T-cell (primary cell): ENCODE data around the gene SKIL. TPM values are rescaled to one million over a fixed set of nuclear protein-coding genes. Genes with fewer than 3 reads are reported as not detected.

Source experiments
- ATAC-seq, 4 experiments: fragments of 200-7000 bp in 3 of 4; fragments of 150-1000 bp in 1 of 4; cut with Tn5 transposase; replicated peaks in 1 of 4; 1 replicate in 3 of 4; 2 replicates in 1 of 4; pipeline ENCODE4 v1.10.0; 2021; ENCODE audit warnings: moderate library complexity in 3 of 4, mild to moderate bottlenecking in 2 of 4, moderate number of reproducible peaks in 1 of 4
- CTCF ChIA-PET, 2 donors: fragments of 300-600 bp; sonication (Branson Sonifier 250); formaldehyde crosslinking; loops; one replicate each; lab custom pipeline; 2022; ENCODE audit warnings: antibody characterized with exemption in 2 of 2; lab: Charles Lee
- POLR2A ChIA-PET, 2 donors: fragments of 300-600 bp; sonication (Branson Sonifier 250); formaldehyde crosslinking; loops; one replicate each; lab custom pipeline; 2022; ENCODE audit warnings: antibody characterized with exemption in 2 of 2; lab: Charles Lee
- DNase-seq, 35 experiments: peaks; one replicate each; pipeline versions ENCODE4 v3.0.0 to v3.0.0-alpha.2; 2013 to 2023
- H3K27ac ChIP-seq: one replicate; pipeline ENCODE4 v1.5.1; 2013; ENCODE audit warnings: low read length
- H3K27me3 ChIP-seq, 2 experiments: replicated peaks in 1 of 2; 1 replicate in 1 of 2; 2 replicates in 1 of 2; pipeline versions ENCODE4 v1.6.1 to v1.7.0; 2013; ENCODE audit warnings: low read length in 1 of 2, mixed read lengths in 1 of 2; ENCODE audit not compliant: control insufficient read depth in 2 of 2, insufficient read depth in 2 of 2; ENCODE audit errors: extremely low read depth in 1 of 2
- H3K36me3 ChIP-seq, 2 donors: 1 replicate in 1 of 2; 2 replicates in 1 of 2; pipeline versions ENCODE4 v1.6.1 to v1.7.0; 2013; ENCODE audit warnings: low read length in 1 of 2; ENCODE audit not compliant: control insufficient read depth in 2 of 2, insufficient read depth in 1 of 2; ENCODE audit errors: extremely low read depth in 1 of 2
- H3K4me1 ChIP-seq, 2 experiments: 1 replicate in 1 of 2; 2 replicates in 1 of 2; pipeline versions ENCODE4 v1.6.1 to v1.7.0; 2013; ENCODE audit warnings: low read length in 2 of 2, mixed read lengths in 1 of 2; ENCODE audit not compliant: insufficient read depth in 2 of 2, control insufficient read depth in 1 of 2; ENCODE audit errors: extremely low read depth in 1 of 2
- H3K4me3 ChIP-seq, 2 donors: 1 replicate in 1 of 2; 2 replicates in 1 of 2; pipeline versions ENCODE4 v1.5.1 to v1.7.0; 2013; ENCODE audit warnings: mild to moderate bottlenecking in 2 of 2, low read length in 1 of 2, moderate library complexity in 1 of 2; ENCODE audit not compliant: control insufficient read depth in 1 of 2; ENCODE audit errors: extremely low read depth in 1 of 2
- H3K9me3 ChIP-seq: 2 replicates; pipeline ENCODE4 v1.7.0; 2013
- H3K27ac Mint-ChIP-seq, 2 donors: one replicate each; pipeline ENCODE4 v1.8.0; 2020 to 2021; ENCODE audit warnings: mild to moderate bottlenecking in 2 of 2, mixed read lengths in 2 of 2
- H3K27me3 Mint-ChIP-seq, 2 donors: one replicate each; pipeline ENCODE4 v1.8.0; 2021 to 2022; ENCODE audit warnings: mixed read lengths in 2 of 2
- H3K36me3 Mint-ChIP-seq: one replicate; pipeline ENCODE4 v1.8.0; 2021; ENCODE audit warnings: mixed read lengths
- H3K4me1 Mint-ChIP-seq, 3 donors: one replicate each; pipeline ENCODE4 v1.8.0; 2020 to 2022; ENCODE audit warnings: mixed read lengths in 3 of 3, mild to moderate bottlenecking in 1 of 3
- H3K4me3 Mint-ChIP-seq, 3 donors: one replicate each; pipeline ENCODE4 v1.8.0; 2020 to 2022; ENCODE audit warnings: mild to moderate bottlenecking in 3 of 3, mixed read lengths in 3 of 3, moderate library complexity in 3 of 3
- H3K9me3 Mint-ChIP-seq, 3 donors: one replicate each; pipeline ENCODE4 v1.8.0; 2020 to 2022; ENCODE audit warnings: mixed read lengths in 3 of 3
- WGBS: methylation state at CpG from one replicate; pipeline ENCODE4 v1.1.5; 2013; ENCODE audit warnings: missing lambda C conversion rate; ENCODE audit not compliant: insufficient coverage; 5-methylcytosine and 5-hydroxymethylcytosine counted together
- total RNA-seq, 35 experiments: library from RNA in 6 of 35; stranded (reverse) in 6 of 35; fragments of 120-200 nt in 1 of 35; gene quantifications; one replicate each; pipeline versions ENCODE4 v1.2.1 to v1.2.4 and lab custom pipeline; 2013 to 2026

The SKIL gene
- total RNA-seq, 5 donors from 2014 or later (not counting 1 experiment from before 2014, with no cell fraction given): 69.1 to 97.7 (median 78.5) TPM

DNA sequence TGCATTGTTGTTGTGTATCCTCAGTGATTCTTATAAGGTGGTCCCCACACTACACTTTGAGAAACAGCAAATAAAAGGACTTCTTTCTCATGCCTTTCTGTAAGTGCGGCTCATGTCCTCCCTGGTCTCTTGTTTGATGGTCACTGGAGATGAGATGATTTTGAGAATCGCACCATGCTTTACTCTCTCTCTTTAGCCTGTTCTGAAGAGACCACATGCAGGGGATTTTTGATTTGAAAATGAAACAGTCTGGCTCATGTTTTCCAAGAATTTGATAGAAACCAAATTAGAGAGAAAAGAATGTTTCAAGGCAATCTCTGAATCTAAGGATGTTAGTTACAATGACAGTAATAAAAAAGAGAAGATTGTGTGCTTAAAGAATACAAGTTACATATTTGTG lies 79.2 kb downstream of the SKIL start:
- Mint-ChIP-seq H3K27ac (no peak overlapping the region), H3K27me3 (peaks cover 9 to 21% of the 10 kb centered on the region in 2 donors), H3K36me3 (no peaks in the 10 kb centered on the region), H3K4me1 (no peaks in the 10 kb centered on the region), H3K4me3 (no peak overlapping the region), H3K9me3 (no peaks in the 10 kb centered on the region)
- no CpG with 5 or more reads among the region's 2 CpGs for WGBS
- Histone ChIP-seq H3K36me3 (no peaks in the 10 kb centered on the region), H3K4me1 (no peaks in the 10 kb centered on the region), H3K27me3 (peaks cover 0 to 8% of the 10 kb centered on the region in 2 experiments), H3K9me3 (no peaks in the 10 kb centered on the region), H3K4me3 (no peak overlapping the region), H3K27ac (no peak overlapping the region)
- DNase-seq: no peak
- no peak for ATAC-seq
- POLR2A ChIA-PET: no interaction called here
- CTCF ChIA-PET: no interaction called here

DNA sequence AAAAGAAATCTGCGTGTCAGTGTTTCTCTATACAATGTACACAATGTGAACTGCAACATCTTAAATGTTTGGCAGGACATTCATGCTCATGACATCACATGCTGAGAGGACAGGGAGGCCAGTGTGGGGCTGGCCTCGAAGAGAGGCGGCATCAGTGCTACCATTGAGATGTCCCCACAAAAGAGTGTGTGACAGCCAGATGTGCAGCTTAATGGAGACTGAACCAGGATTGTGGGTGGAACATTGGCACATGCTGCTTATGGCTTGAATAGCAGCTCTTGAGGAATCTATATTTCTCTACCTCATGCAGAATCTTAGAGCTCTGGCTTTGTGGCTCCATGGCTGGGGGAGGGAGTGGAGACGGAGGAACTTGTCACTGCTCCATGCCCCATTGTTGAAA lies 79.7 kb downstream of the SKIL start:
- ChIA-PET POLR2A (no interaction called here), CTCF (interaction anchor here in 1 of 2 donors (0.8 kb wide), 1 partner anchor 23 kb away, joined by 3 read pairs; no protein-coding TSS in a partner anchor)
- H3K9me3 ChIP-seq: no peaks in the 10 kb centered on the region
- Mint-ChIP-seq H3K27ac (no peak overlapping the region), H3K9me3 (no peaks in the 10 kb centered on the region), H3K4me1 (no peaks in the 10 kb centered on the region), H3K4me3 (no peak overlapping the region), H3K36me3 (no peaks in the 10 kb centered on the region), H3K27me3 (peaks cover 9 to 24% of the 10 kb centered on the region in 2 donors)
- DNase-seq (no peak), ATAC-seq (no peak)
- H3K27ac ChIP-seq: no peak overlapping the region
- no peaks in the 10 kb centered on the region for H3K4me1 ChIP-seq
- H3K4me3 ChIP-seq: no peak overlapping the region
- peaks cover 0 to 12% of the 10 kb centered on the region in 2 experiments for H3K27me3 ChIP-seq
- H3K36me3 ChIP-seq: no peaks in the 10 kb centered on the region
- 100% methylated on average over 1 of the region's 4 CpGs for WGBS

DNA sequence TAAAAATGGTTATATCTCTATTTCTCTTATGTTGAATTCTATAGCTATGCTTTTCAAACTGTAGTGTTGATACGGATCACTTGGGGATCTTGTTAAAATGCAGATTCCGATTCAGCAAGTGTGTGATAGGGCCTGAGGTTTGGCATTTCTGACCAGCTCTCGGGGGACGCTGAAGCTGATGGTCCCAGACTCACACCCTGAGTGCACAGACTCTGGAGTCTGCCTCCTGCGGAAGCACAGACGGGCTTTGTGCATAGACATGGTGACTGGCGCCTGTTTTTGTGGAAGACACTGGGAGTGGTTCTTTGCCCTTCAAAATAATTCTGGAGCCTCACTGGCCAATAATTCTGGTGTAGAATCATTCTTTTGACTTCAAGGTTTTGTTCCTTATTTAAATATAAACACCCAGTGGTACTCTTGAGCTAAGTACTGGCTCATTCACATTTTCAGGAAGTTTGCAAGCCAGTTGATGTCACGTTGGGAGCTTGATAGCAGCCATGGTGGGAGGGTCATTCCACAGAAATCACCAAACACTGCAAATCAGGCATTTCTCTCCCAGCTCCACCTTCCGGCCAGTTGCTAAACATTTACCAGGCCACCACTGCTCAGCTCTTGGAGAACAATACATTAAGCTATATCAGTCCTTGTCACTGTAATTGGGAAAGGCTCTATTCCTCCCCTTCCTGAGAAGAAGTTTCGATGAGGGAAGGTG lies 80.3 kb downstream of the SKIL start:
- no peaks in the 10 kb centered on the region for H3K9me3 ChIP-seq
- H3K4me1 ChIP-seq: no peaks in the 10 kb centered on the region
- CTCF ChIA-PET: interaction anchor here (0.6 to 0.8 kb wide), 2 partner anchors 24 to 249 kb away, joined by 3 read pairs; no protein-coding TSS in a partner anchor
- no peak overlapping the region for H3K4me3 Mint-ChIP-seq
- ATAC-seq (no peak), DNase-seq (no peak)
- H3K27me3 Mint-ChIP-seq: peaks cover 12 to 27% of the 10 kb centered on the region in 2 donors
- H3K27me3 ChIP-seq: peaks cover 0 to 8% of the 10 kb centered on the region in 2 experiments
- no peaks in the 10 kb centered on the region for H3K36me3 Mint-ChIP-seq
- POLR2A ChIA-PET: no interaction called here
- 83% methylated on average over 7 of the region's 10 CpGs for WGBS
- no peak overlapping the region for H3K27ac Mint-ChIP-seq
- H3K27ac ChIP-seq: no peak overlapping the region
- no peak overlapping the region for H3K4me3 ChIP-seq
- H3K9me3 Mint-ChIP-seq: no peaks in the 10 kb centered on the region
- H3K4me1 Mint-ChIP-seq: no peaks in the 10 kb centered on the region
- H3K36me3 ChIP-seq: no peaks in the 10 kb centered on the region

DNA sequence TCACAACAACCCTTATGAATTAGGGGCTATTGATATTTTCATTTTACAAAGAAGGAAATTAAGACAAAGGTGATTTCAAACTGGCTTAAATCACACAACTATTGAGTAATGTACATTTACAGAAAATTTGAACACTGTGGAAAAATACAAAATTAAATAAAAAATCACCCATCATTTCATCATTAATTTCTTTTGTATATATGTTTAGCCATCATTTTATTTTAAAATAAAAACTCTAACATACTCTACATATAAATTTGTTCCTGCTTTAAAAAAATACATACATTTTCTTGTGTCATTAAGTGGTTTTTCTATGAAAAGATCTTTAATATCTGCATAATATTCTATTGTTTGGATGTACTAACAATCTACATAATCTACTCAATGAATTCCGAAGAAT lies 81.3 kb downstream of the SKIL start:
- Mint-ChIP-seq H3K9me3 (no peaks in the 10 kb centered on the region), H3K4me3 (no peak overlapping the region), H3K36me3 (no peaks in the 10 kb centered on the region), H3K27ac (no peak overlapping the region), H3K4me1 (no peaks in the 10 kb centered on the region), H3K27me3 (peaks cover 12 to 27% of the 10 kb centered on the region in 2 donors)
- no CpG with 5 or more reads among the region's 1 CpG for WGBS
- Histone ChIP-seq H3K4me3 (no peak overlapping the region), H3K27ac (no peak overlapping the region), H3K27me3 (peaks cover 0 to 5% of the 10 kb centered on the region in 2 experiments), H3K36me3 (no peaks in the 10 kb centered on the region), H3K9me3 (no peaks in the 10 kb centered on the region), H3K4me1 (no peaks in the 10 kb centered on the region)
- no peak for DNase-seq
- CTCF ChIA-PET: interaction anchor here in 1 of 2 donors (0.6 kb wide), 1 partner anchor 250 kb away, joined by 3 read pairs; no protein-coding TSS in a partner anchor
- POLR2A ChIA-PET: no interaction called here
- no peak for ATAC-seq

DNA sequence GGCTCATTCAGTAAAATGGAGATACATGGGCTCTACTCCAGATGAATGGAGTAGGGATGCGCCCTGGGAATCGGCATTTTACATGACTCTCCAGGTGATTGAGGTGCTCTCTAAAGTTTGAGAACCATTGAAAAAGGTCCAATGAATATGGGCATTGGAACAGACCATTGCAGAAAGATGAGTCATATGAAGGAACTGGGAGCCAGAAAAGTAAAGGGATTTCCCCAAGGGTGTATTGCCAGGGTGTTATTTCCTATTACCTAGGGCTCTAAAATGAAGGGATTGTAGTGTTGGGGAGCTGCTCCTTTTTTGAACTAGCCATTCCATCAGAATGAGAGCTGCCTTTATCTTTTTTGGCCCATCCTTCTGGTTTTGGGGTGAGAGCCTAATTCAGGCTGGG lies 82.8 kb downstream of the SKIL start:
- H3K4me3 ChIP-seq: no peak overlapping the region
- Mint-ChIP-seq H3K27me3 (peaks cover 12 to 29% of the 10 kb centered on the region in 2 donors), H3K4me1 (no peaks in the 10 kb centered on the region), H3K27ac (no peak overlapping the region), H3K36me3 (no peaks in the 10 kb centered on the region), H3K9me3 (no peaks in the 10 kb centered on the region), H3K4me3 (no peak overlapping the region)
- 44% methylated on average over 2 of the region's 2 CpGs for WGBS
- no peak for DNase-seq
- no peaks in the 10 kb centered on the region for H3K4me1 ChIP-seq
- ATAC-seq: no peak
- H3K27me3 ChIP-seq: peaks cover 0 to 15% of the 10 kb centered on the region in 2 experiments
- POLR2A ChIA-PET: interaction anchor here in 1 of 2 donors (0.5 kb wide), 1 partner anchor 54 kb away, joined by 4 read pairs; no protein-coding TSS in a partner anchor
- H3K27ac ChIP-seq: no peak overlapping the region
- H3K36me3 ChIP-seq: no peaks in the 10 kb centered on the region
- no peaks in the 10 kb centered on the region for H3K9me3 ChIP-seq
- CTCF ChIA-PET: interaction anchor here in 1 of 2 donors (1.5 kb wide), 1 partner anchor 9 kb away, joined by 3 read pairs; no protein-coding TSS in a partner anchor

DNA sequence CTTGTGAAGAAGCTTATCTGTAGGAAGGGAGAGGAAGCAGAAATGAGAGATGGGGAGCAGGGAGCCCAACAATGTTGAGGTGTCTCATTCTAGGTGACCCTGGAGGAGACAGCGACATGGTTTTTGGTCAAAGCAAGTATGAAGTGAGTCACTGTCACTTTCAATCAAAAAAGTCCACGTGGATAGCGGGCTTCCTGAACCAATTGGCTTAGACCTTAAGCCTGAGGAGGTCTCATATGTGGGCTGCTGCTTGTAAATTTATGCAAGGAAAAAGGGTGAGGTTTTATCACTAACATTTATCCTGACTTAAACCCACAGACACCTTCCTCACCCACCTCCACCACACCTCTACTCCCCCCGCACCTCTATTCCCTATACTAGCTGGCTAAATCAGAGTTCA lies 83.9 kb downstream of the SKIL start:
- DNase-seq (no peak), ATAC-seq (no peak)
- no peak overlapping the region for H3K4me3 ChIP-seq
- Mint-ChIP-seq H3K4me3 (no peak overlapping the region), H3K36me3 (no peaks in the 10 kb centered on the region), H3K4me1 (no peaks in the 10 kb centered on the region), H3K27me3 (peaks cover 12 to 29% of the 10 kb centered on the region in 2 donors), H3K9me3 (no peaks in the 10 kb centered on the region), H3K27ac (no peak overlapping the region)
- WGBS: 60% methylated on average over 1 of the region's 4 CpGs
- H3K27ac ChIP-seq: no peak overlapping the region
- no peaks in the 10 kb centered on the region for H3K36me3 ChIP-seq
- no peaks in the 10 kb centered on the region for H3K9me3 ChIP-seq
- H3K27me3 ChIP-seq: peaks cover 0 to 15% of the 10 kb centered on the region in 2 experiments
- ChIA-PET CTCF (interaction anchor here in 1 of 2 donors (1.5 kb wide), 1 partner anchor 10 kb away, joined by 3 read pairs; no protein-coding TSS in a partner anchor), POLR2A (no interaction called here)
- no peaks in the 10 kb centered on the region for H3K4me1 ChIP-seq
